Spinal cord (tissue), 10 donors: ENCODE results near the gene SCUBE3. TPM values are rescaled to one million over a fixed set of nuclear protein-coding genes. Genes with fewer than 3 reads are reported as not detected.

ENCODE experiments used
- DNase-seq, 6 donors: peaks; one replicate each; pipeline versions ENCODE4 v3.0.0 to v3.0.0-alpha.2; 2013 to 2015; ENCODE audit warnings: low spot score in 6 of 6, low read depth in 4 of 6
- H3K27ac ChIP-seq: one replicate; pipeline ENCODE4 v1.5.1; 2013; ENCODE audit warnings: low read depth, low read length, control low read depth
- H3K27me3 ChIP-seq: one replicate; pipeline ENCODE4 v1.6.1; 2013; ENCODE audit warnings: low read length; ENCODE audit not compliant: control insufficient read depth, insufficient read depth
- H3K36me3 ChIP-seq: one replicate; pipeline ENCODE4 v1.6.1; 2013; ENCODE audit warnings: low read length; ENCODE audit not compliant: control insufficient read depth, insufficient read depth
- H3K4me1 ChIP-seq: one replicate; pipeline ENCODE4 v1.6.1; 2013; ENCODE audit warnings: low read length; ENCODE audit not compliant: control insufficient read depth, insufficient read depth
- H3K4me3 ChIP-seq: one replicate; pipeline ENCODE4 v1.5.1; 2013; ENCODE audit warnings: low read depth, low read length, control low read depth
- H3K9me3 ChIP-seq: one replicate; pipeline ENCODE4 v1.6.1; 2013; ENCODE audit warnings: low read length; ENCODE audit not compliant: control insufficient read depth, insufficient read depth
- WGBS: methylation state at CpG from one replicate; pipeline ENCODE4 v1.1.5; 2013; ENCODE audit warnings: missing lambda C conversion rate; ENCODE audit not compliant: insufficient coverage; 5-methylcytosine and 5-hydroxymethylcytosine counted together
- polyA plus RNA-seq, 2 donors: library from polyadenylated mRNA; unstranded; fragments of 120-200 nt; gene quantifications; one replicate each; pipeline ENCODE4 v1.2.1, GENCODE V29; 2013; ENCODE audit not compliant: insufficient read length in 2 of 2
- total RNA-seq, 2 donors: library from RNA; depleted of rRNA in 1 of 2; stranded (reverse); fragments of 120-200 nt in 1 of 2; fragments of >200 nt in 1 of 2; gene quantifications; one replicate each; pipeline versions ENCODE4 v1.2.3 to v1.2.4, GENCODE V29; 2013 to 2014
- donor health status: healthy.

SCUBE3 gene
- total and polyA plus RNA-seq, 4 donors = 4.4 to 11.5 (median 7.9) TPM

- no peak overlapping the region for H3K27ac ChIP-seq
- no CpG with 5 or more reads among the region's 4 CpGs for WGBS
- peaks cover 2% of the 10 kb centered on the region for H3K36me3 ChIP-seq
These were observed 60.2 kb downstream of the SCUBE3 start for GRCh38 chr6:35273822-35274559.

GRCh38 chr6:35275744-35276260 is 62.0 kb downstream of the SCUBE3 start:
- H3K36me3 ChIP-seq = no peaks in the 10 kb centered on the region
- peak overlapping the region; percentile 22 for H3K27ac ChIP-seq
- H3K27me3 ChIP-seq = no peaks in the 10 kb centered on the region
- 71% methylated on average over 3 of the region's 4 CpGs for WGBS
- H3K9me3 ChIP-seq = no peaks in the 10 kb centered on the region
- no peak overlapping the region for H3K4me3 ChIP-seq
- no peak for DNase-seq
- peaks cover 8% of the 10 kb centered on the region for H3K4me1 ChIP-seq

More at GRCh38 chr6:35273822-35274559, 60.2 kb downstream of the SCUBE3 start:
- Histone ChIP-seq H3K4me3 (no peak overlapping the region), H3K9me3 (no peaks in the 10 kb centered on the region), H3K4me1 (peaks cover 8% of the 10 kb centered on the region), H3K27me3 (no peaks in the 10 kb centered on the region)
- no peak for DNase-seq

GRCh38 chr6:35278708-35279107 is 65.0 kb downstream of the SCUBE3 start:
- Histone ChIP-seq H3K27me3 (no peaks in the 10 kb centered on the region), H3K4me1 (peaks cover 8% of the 10 kb centered on the region), H3K9me3 (no peaks in the 10 kb centered on the region), H3K4me3 (no peak overlapping the region), H3K27ac (no peak overlapping the region), H3K36me3 (peaks cover 24% of the 10 kb centered on the region)
- DNase-seq = no peak
- WGBS = 100% methylated on average over 3 of the region's 3 CpGs

GRCh38 chr6:35280903-35281302 is 67.1 kb downstream of the SCUBE3 start:
- H3K27ac ChIP-seq = no peak overlapping the region
- H3K4me3 ChIP-seq = no peak overlapping the region
- peaks cover 40% of the 10 kb centered on the region for H3K36me3 ChIP-seq
- 56% methylated on average over 3 of the region's 4 CpGs for WGBS
- H3K27me3 ChIP-seq = no peaks in the 10 kb centered on the region
- H3K4me1 ChIP-seq = no peaks in the 10 kb centered on the region
- no peaks in the 10 kb centered on the region for H3K9me3 ChIP-seq
- DNase-seq = no peak

GRCh38 chr6:35282472-35282871 is 68.7 kb downstream of the SCUBE3 start:
- 100% methylated on average over 1 of the region's 2 CpGs for WGBS
- H3K27ac ChIP-seq = no peak overlapping the region
- peaks cover 55% of the 10 kb centered on the region for H3K36me3 ChIP-seq
- H3K9me3 ChIP-seq = no peaks in the 10 kb centered on the region
- no peak overlapping the region for H3K4me3 ChIP-seq
- no peak for DNase-seq
- H3K4me1 ChIP-seq = peaks cover 1% of the 10 kb centered on the region
- H3K27me3 ChIP-seq = no peaks in the 10 kb centered on the region

GRCh38 chr6:35283361-35283760 is 69.6 kb downstream of the SCUBE3 start:
- peaks cover 6% of the 10 kb centered on the region for H3K4me1 ChIP-seq
- no peaks in the 10 kb centered on the region for H3K27me3 ChIP-seq
- no peaks in the 10 kb centered on the region for H3K9me3 ChIP-seq
- no peak overlapping the region for H3K27ac ChIP-seq
- H3K4me3 ChIP-seq = no peak overlapping the region
- peaks cover 64% of the 10 kb centered on the region for H3K36me3 ChIP-seq
- DNase-seq = no peak
- WGBS = no CpG with 5 or more reads among the region's 2 CpGs

GRCh38 chr6:35287671-35288396 is 74.1 kb downstream of the SCUBE3 start:
- no peaks in the 10 kb centered on the region for H3K9me3 ChIP-seq
- no peaks in the 10 kb centered on the region for H3K27me3 ChIP-seq
- H3K36me3 ChIP-seq = peaks cover 91% of the 10 kb centered on the region
- no peak overlapping the region for H3K4me3 ChIP-seq
- no peak overlapping the region for H3K27ac ChIP-seq
- peaks cover 6% of the 10 kb centered on the region for H3K4me1 ChIP-seq
- DNase-seq = peak in 1 of 6 donors; percentile 46
- WGBS = 84% methylated on average over 12 of the region's 12 CpGs

GRCh38 chr6:35288834-35289233 is 75.1 kb downstream of the SCUBE3 start:
- Histone ChIP-seq H3K4me1 (peaks cover 6% of the 10 kb centered on the region), H3K27ac (no peak overlapping the region), H3K27me3 (no peaks in the 10 kb centered on the region), H3K9me3 (no peaks in the 10 kb centered on the region), H3K4me3 (no peak overlapping the region), H3K36me3 (peaks cover 91% of the 10 kb centered on the region)
- no peak for DNase-seq
- no CpG with 5 or more reads among the region's 4 CpGs for WGBS

GRCh38 chr6:35291491-35291890 is 77.7 kb downstream of the SCUBE3 start:
- Histone ChIP-seq H3K27me3 (no peaks in the 10 kb centered on the region), H3K4me1 (peaks cover 6% of the 10 kb centered on the region), H3K9me3 (no peaks in the 10 kb centered on the region), H3K4me3 (no peak overlapping the region), H3K27ac (no peak overlapping the region), H3K36me3 (peaks cover 92% of the 10 kb centered on the region)
- 94% methylated on average over 13 of the region's 13 CpGs for WGBS
- no peak for DNase-seq
